ENCODE results near the gene ESPN.

Gene ESPN

DNA sequence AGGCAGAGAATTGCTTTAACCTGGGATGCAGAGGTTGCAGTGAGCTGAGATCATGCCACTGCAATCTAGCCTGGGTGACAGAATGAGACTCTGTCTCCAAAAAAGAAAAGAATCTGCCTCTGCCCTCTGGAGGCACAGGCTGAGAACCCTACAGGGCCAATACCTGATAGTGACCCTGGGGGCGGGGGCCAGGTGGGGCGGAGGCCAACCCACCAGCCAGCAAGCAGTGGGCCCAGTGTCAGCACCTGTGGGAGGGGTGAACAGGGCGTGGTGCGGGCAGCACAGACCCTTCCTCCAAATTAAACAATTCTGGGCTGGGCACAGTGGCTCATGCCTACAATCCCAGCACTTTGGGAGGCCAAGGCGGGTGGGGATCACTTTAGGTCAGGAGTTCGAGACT, 85.9 kb downstream of the ESPN start:
- Histone ChIP-seq H3K27me3 (ENCODE audit: control insufficient read depth, insufficient read depth, low read length) (no peaks in the 10 kb centered on the region), H3K27ac (no peak overlapping the region), H3K4me3 (ENCODE audit: low read depth, low read length) (no peak overlapping the region), H3K9ac (no peak overlapping the region), H3K4me1 (no peaks in the 10 kb centered on the region), H2AFZ (no peak overlapping the region), H3K79me2 (no peaks in the 10 kb centered on the region), H3K4me2 (ENCODE audit: low read length) (no peak overlapping the region), H3K36me3 (ENCODE audit: control insufficient read depth, insufficient read depth, low read length) (no peaks in the 10 kb centered on the region), H3K9me3 (ENCODE audit: control insufficient read depth, low read length) (no peaks in the 10 kb centered on the region)
- TF ChIP-seq, protein P1, sequence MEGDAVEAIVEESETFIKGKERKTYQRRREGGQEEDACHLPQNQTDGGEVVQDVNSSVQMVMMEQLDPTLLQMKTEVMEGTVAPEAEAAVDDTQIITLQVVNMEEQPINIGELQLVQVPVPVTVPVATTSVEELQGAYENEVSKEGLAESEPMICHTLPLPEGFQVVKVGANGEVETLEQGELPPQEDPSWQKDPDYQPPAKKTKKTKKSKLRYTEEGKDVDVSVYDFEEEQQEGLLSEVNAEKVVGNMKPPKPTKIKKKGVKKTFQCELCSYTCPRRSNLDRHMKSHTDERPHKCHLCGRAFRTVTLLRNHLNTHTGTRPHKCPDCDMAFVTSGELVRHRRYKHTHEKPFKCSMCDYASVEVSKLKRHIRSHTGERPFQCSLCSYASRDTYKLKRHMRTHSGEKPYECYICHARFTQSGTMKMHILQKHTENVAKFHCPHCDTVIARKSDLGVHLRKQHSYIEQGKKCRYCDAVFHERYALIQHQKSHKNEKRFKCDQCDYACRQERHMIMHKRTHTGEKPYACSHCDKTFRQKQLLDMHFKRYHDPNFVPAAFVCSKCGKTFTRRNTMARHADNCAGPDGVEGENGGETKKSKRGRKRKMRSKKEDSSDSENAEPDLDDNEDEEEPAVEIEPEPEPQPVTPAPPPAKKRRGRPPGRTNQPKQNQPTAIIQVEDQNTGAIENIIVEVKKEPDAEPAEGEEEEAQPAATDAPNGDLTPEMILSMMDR (IDR thresholded peaks at IDR 0.05), result no peak

Data from parathyroid adenoma (tissue), 2 donors.